Measurements from ENCODE around the gene RSBN1L.

DNA sequence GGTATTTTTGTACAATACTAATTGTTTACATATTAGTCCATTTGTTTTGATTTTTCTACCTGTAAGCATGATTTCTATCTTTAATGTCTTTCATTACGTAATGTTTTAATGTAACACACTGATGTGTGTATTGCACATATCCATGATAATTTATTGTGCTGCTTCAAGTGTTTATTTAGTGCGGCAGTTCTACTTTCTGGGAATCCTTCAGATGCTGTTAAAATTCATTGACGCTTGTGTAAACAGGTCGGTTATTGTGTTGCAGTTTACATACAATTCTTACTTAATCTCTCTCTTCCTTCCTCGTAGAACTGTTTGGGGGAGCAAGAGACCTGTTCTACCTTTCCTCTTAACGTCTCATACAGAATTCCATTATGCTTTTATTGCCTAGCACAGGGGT lies 95.1 kb downstream of the RSBN1L start:
- TF ChIP-seq POLR2A (IDR thresholded peaks at IDR 0.05; ENCODE audit: low read depth, low read length), result no peak
- TF ChIP-seq CTCF (IDR thresholded peaks at IDR 0.05; ENCODE audit: extremely low read depth in 1 of 2, insufficient read depth in 1 of 2, low read depth in 1 of 2, low read length in 2 of 2), result no peak
- TF ChIP-seq EZH2 (IDR thresholded peaks at IDR 0.05; ENCODE audit: borderline replicate concordance, low read depth, low read length, severe bottlenecking), result no peak
- no peak for TF ChIP-seq POLR2AphosphoS5 (IDR thresholded peaks at IDR 0.05; ENCODE audit: insufficient read depth, low read depth, low read length)
